Pancreas (tissue), 10 donors: Measurements from ENCODE around the gene INTS11. TPM values are rescaled to one million over a fixed set of nuclear protein-coding genes. Genes with fewer than 3 reads are reported as not detected.

Source experiments
- ATAC-seq, 4 donors: fragments of 200-7000 bp; cut with Tn5 transposase; one replicate each; pipeline versions ENCODE4 v1.8.0 to v1.9.1; 2020; ENCODE audit warnings: mild to moderate bottlenecking in 4 of 4, moderate library complexity in 4 of 4
- DNase-seq, 6 donors: peaks; one replicate each; pipeline ENCODE4 v3.0.0-alpha.2; 2020
- FAIRE-seq: peaks from 2 replicates; lab custom pipeline; 2012; peaks lifted over from hg19 to GRCh38; lab: Jason Lieb, UNC
- H3K27ac ChIP-seq, 4 donors: fragments of 200-600 bp; sonication (generic); 1 replicate in 3 of 4; 2 replicates in 1 of 4; pipeline versions ENCODE4 v1.5.0 to v1.8.0; 2020
- H3K27me3 ChIP-seq, 4 donors: fragments of 200-600 bp; one replicate each; pipeline ENCODE4 v1.8.0; 2021
- H3K36me3 ChIP-seq, 3 donors: fragments of 200-600 bp; sonication (generic) in 1 of 3; one replicate each; pipeline versions ENCODE4 v1.5.0 to v1.8.0; 2020 to 2021
- H3K4me1 ChIP-seq, 3 donors: fragments of 200-600 bp; one replicate each; pipeline ENCODE4 v1.8.0; 2021
- H3K4me3 ChIP-seq, 4 donors: fragments of 200-600 bp; sonication (generic) in 2 of 4; one replicate each; pipeline versions ENCODE4 v1.5.0 to v1.8.0; 2020 to 2021
- H3K9me3 ChIP-seq, 4 donors: fragments of 200-600 bp; one replicate each; pipeline ENCODE4 v1.8.0; 2021
- CTCF ChIP-seq, 4 donors: fragments of 200-600 bp; sonication (generic) in 3 of 4; IDR thresholded peaks; one replicate each; pipeline versions ENCODE4 v1.5.0 to v1.8.0; 2021; ENCODE audit warnings: antibody characterized with exemption in 4 of 4
- whole genome bisulfite sequencing, 2 donors: extraction: QIAGEN DNeasy Blood & Tissue Kit; methylation state at CpG; one replicate each; pipeline ENCODE4 v1.1.7; 2013; 5-methylcytosine and 5-hydroxymethylcytosine counted together
- intact Hi-C, 3 donors: fragments of 100-400 bp; cut with DNase I; formaldehyde crosslinking; loops; one replicate each; pipeline versions ENCODE4 v1.11.1 to v1.14.2; 2022
- polyA plus RNA-seq, 2 donors: library from polyadenylated mRNA; stranded (reverse); fragments of 200-250 nt; gene quantifications; one replicate each; pipeline ENCODE4 v1.2.3, GENCODE V29; 2013
- total RNA-seq, 6 donors: library from RNA; stranded (reverse); fragmentation: NEBNext Ultra II Directional in 4 of 6; extraction: Animal tissue kit (Norgen Biotek cat#: 25700) in 4 of 6; gene quantifications; one replicate each; pipeline versions ENCODE4 v1.2.1 to v1.2.4, GENCODE V29; 2021 to 2023
- donor health status: healthy with polysubstance abuse.
- donor health status: DM: no; HTN: no; CAD: no; lungs with moderate emphysema.
- donor health status: DM: no; HTN: no; CAD: no.
- donor health status: control.
- donor health status: control.
- donor health status: Bipolar disorder and iron deficiency.
- donor health status: DM: yes; HTN: yes; CAD: no.
- donor health status: DM: no; HTN: no; CAD: no.
- donor health status: DM: no; HTN: no; CAD: no.
- donor health status: DM: yes; HTN: yes; CAD: no.

Gene INTS11
- total and polyA plus RNA-seq, 8 donors: 33.4 to 311 (median 58.9) TPM

DNA sequence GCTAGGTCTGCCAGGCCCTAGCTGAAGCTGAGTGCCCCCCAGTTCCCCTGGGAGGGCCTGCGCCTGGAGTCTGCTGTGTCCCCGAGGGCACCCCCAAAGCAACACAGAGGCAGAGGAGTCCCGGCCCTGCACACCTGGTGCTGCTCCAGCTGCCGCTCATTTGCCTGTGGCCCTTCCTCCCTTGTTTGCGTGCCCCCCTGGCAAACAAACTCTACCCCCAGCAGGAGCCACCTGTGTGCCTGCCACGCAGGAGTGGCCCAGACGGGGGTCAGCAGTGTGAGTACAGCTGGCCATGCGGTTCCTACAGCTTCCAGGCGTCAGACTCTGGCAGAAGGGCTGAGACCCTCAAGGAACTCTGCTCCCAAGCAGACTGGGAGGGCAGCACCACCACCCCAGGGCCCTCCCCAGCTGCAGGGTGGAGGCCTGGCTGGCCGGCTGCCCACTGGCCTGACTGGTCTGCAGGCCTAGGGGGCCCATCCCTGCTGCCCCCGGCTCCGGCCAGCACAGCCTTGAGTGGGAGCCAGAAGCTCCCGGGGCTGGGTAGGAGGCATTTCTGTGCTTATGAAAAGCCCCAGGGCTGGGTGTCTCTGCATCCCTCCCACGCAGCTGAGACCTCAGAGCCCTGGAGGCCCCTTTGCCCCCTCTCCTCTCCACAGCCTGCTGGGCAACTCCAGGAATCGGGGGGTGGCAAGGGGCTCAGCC lies 6.1 kb upstream of the INTS11 start:
- DNase-seq (no peak), FAIRE-seq (no peak), ATAC-seq (no peak)
- no peaks in the 10 kb centered on the region for H3K27me3 ChIP-seq
- no peaks in the 10 kb centered on the region for H3K36me3 ChIP-seq
- intact Hi-C loops: no loop called here
- no peak overlapping the region for H3K27ac ChIP-seq
- WGBS, 2 donors: 29 to 32% methylated on average over 15 of the region's 15 CpGs
- no peaks in the 10 kb centered on the region for H3K9me3 ChIP-seq
- TF ChIP-seq CTCF (IDR thresholded peaks at IDR 0.05): no peak
- H3K4me3 ChIP-seq: no peak overlapping the region
- peaks cover 5 to 11% (median 8%) of the 10 kb centered on the region in 3 donors for H3K4me1 ChIP-seq

- intact Hi-C loops: no loop called here
- no peaks in the 10 kb centered on the region for H3K27me3 ChIP-seq
- FAIRE-seq: no peak
Measured at GRCh38 chr1:1329304-1330210, 5.1 kb upstream of the INTS11 start.

GRCh38 chr1:1328254-1328653 lies 3.8 kb upstream of the INTS11 start:
- Histone ChIP-seq H3K9me3 (no peaks in the 10 kb centered on the region), H3K36me3 (no peaks in the 10 kb centered on the region), H3K4me3 (no peak overlapping the region), H3K27ac (no peak overlapping the region), H3K27me3 (no peaks in the 10 kb centered on the region), H3K4me1 (peaks cover 6 to 13% (median 13%) of the 10 kb centered on the region in 3 donors)
- intact Hi-C loops: no loop called here
- WGBS, 2 donors: 85 to 92% methylated on average over 15 of the region's 15 CpGs
- DNase-seq: no peak
- FAIRE-seq: no peak
- ATAC-seq: no peak
- no peak for TF ChIP-seq CTCF (IDR thresholded peaks at IDR 0.05)

More at GRCh38 chr1:1329304-1330210, 5.1 kb upstream of the INTS11 start:
- WGBS, 2 donors: 85 to 88% methylated on average over 58 of the region's 58 CpGs
- H3K4me1 ChIP-seq: peaks cover 6 to 13% (median 10%) of the 10 kb centered on the region in 3 donors
- H3K27ac ChIP-seq: no peak overlapping the region
- DNase-seq: no peak
- H3K9me3 ChIP-seq: no peaks in the 10 kb centered on the region
- TF ChIP-seq CTCF (IDR thresholded peaks at IDR 0.05): no peak
- no peak overlapping the region for H3K4me3 ChIP-seq
- no peak for ATAC-seq
- H3K36me3 ChIP-seq: no peaks in the 10 kb centered on the region

- Histone ChIP-seq H3K27ac (no peak overlapping the region), H3K4me1 (peaks cover 6 to 19% (median 18%) of the 10 kb centered on the region in 3 donors), H3K27me3 (no peaks in the 10 kb centered on the region), H3K36me3 (no peaks in the 10 kb centered on the region), H3K9me3 (no peaks in the 10 kb centered on the region), H3K4me3 (no peak overlapping the region)
- no peak for FAIRE-seq
- no peak for DNase-seq
- TF ChIP-seq CTCF (IDR thresholded peaks at IDR 0.05): no peak
- intact Hi-C loops: no loop called here
- 90 to 91% methylated on average over 40 of the region's 40 CpGs for WGBS, 2 donors
- ATAC-seq: no peak
Measured at GRCh38 chr1:1327291-1327690, 2.8 kb upstream of the INTS11 start.
